Measurements from ENCODE around the gene CTDNEP1. TPM values are rescaled to one million over a fixed set of nuclear protein-coding genes. Genes with fewer than 3 reads are reported as not detected.

The CTDNEP1 gene
- total RNA-seq, 1 donor from 2014 or later, result 36.4 TPM

GRCh38 chr17:7266784-7267183, 15.2 kb upstream of the CTDNEP1 start:
- no peak for DNase-seq (ENCODE audit: low read depth)
- H3K4me3 ChIP-seq (ENCODE audit: low read depth, low read length), result no peak overlapping the region
- TF ChIP-seq CTCF (conservative IDR thresholded peaks at IDR 0.05; ENCODE audit: low read depth, low read length), result no peak

- no peak for DNase-seq (ENCODE audit: low read depth)
- H3K4me3 ChIP-seq (ENCODE audit: low read depth, low read length), result no peak overlapping the region
- TF ChIP-seq CTCF (conservative IDR thresholded peaks at IDR 0.05; ENCODE audit: low read depth, low read length), result no peak
Observed at GRCh38 chr17:7263801-7264078, 12.2 kb upstream of the CTDNEP1 start.

- TF ChIP-seq CTCF (conservative IDR thresholded peaks at IDR 0.05; ENCODE audit: low read depth, low read length), result no peak
- peak overlapping the region; percentile 58 for H3K4me3 ChIP-seq (ENCODE audit: low read depth, low read length)
- DNase-seq (ENCODE audit: low read depth), result no peak
Observed at GRCh38 chr17:7262935-7263800, 11.6 kb upstream of the CTDNEP1 start.

GRCh38 chr17:7262192-7262934, 10.8 kb upstream of the CTDNEP1 start, which contains the start of gene CLDN7:
TSS of gene CLDN7 (minus strand) at chr17:7262478. CDS start at chr17:7262043, 435 bp downstream.
- TF ChIP-seq CTCF (conservative IDR thresholded peaks at IDR 0.05; ENCODE audit: low read depth, low read length), result no peak
- DNase-seq (ENCODE audit: low read depth), result no peak
- peak within 1 kb of the TSS; percentile 58 for H3K4me3 ChIP-seq (ENCODE audit: low read depth, low read length)

GRCh38 chr17:7261379-7262191, 10.1 kb upstream of the CTDNEP1 start:
- TF ChIP-seq CTCF (conservative IDR thresholded peaks at IDR 0.05; ENCODE audit: low read depth, low read length), result no peak
- DNase-seq (ENCODE audit: low read depth), result no peak
- H3K4me3 ChIP-seq (ENCODE audit: low read depth, low read length), result peak overlapping the region; percentile 58

- TF ChIP-seq CTCF (conservative IDR thresholded peaks at IDR 0.05; ENCODE audit: low read depth, low read length), result no peak
- H3K4me3 ChIP-seq (ENCODE audit: low read depth, low read length), result peak overlapping the region; percentile 58
- no peak for DNase-seq (ENCODE audit: low read depth)
Observed at GRCh38 chr17:7260651-7261378, 9.3 kb upstream of the CTDNEP1 start.

Measured in epithelial cell of proximal tubule (primary cell).